GM06990 (cell line): ENCODE data around the gene IER5L.

Source experiments
- DNase-seq: peaks from one replicate; pipeline ENCODE4 v3.0.0-alpha.2; 2011; ENCODE audit not compliant: insufficient read length; ENCODE audit errors: extremely low read depth
- H3K27me3 ChIP-seq: replicated peaks from 2 replicates; pipeline ENCODE4 v1.6.0; 2011; ENCODE audit warnings: low read length; ENCODE audit not compliant: control insufficient read depth, insufficient read depth
- H3K36me3 ChIP-seq: 2 replicates; pipeline ENCODE4 v1.5.1; 2011; ENCODE audit warnings: low read length; ENCODE audit not compliant: control insufficient read depth, insufficient read depth
- H3K4me3 ChIP-seq: replicated peaks from 2 replicates; pipeline ENCODE4 v1.5.1; 2011; ENCODE audit warnings: low read depth, mild to moderate bottlenecking, control low read depth, low read length
- TF ChIP-seq, protein P1 (sequence below): IDR thresholded peaks from 2 replicates; pipeline ENCODE4 v1.5.1; 2011; ENCODE audit warnings: low read length, control low read depth, mild to moderate bottlenecking, inconsistent platforms; ENCODE audit not compliant: insufficient read depth, poor library complexity, severe bottlenecking

Gene IER5L

DNA sequence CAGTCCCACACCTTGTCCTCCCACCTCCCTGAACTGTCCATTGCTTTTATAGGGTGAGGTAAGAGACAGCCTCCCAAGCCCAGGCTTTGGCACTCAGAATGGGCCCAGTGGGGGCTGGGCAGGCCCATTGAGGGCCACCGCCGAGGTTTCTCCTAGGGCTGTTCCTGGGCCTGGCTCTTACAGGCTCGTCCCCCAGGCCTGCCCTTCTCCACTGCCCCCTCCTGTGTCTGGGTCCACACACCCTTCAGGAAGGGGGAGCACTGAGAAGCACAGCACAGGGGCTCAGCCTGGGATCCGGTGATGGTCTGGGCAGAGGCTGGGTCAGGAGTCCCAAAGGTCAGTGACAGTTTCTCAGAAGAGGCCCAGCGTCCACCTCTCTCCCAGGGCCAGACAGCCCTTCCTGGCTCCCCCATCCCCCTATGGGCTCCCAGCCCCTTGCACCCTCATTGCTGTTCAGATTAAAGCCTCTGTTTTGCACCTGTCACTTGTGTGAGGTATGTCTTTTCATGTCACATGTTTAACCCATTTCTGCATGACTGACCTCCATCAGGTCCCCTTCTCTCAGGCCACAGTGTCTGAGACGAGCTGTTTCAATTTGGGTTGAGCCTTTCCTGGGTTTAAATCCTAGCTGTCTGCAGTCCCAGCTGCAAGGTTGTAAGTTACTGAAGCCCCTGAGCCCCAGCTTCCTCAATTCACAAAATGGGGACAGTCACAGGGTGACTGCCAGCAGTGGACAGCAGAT is 29.4 kb downstream of the IER5L start:
- TF ChIP-seq, protein P1, sequence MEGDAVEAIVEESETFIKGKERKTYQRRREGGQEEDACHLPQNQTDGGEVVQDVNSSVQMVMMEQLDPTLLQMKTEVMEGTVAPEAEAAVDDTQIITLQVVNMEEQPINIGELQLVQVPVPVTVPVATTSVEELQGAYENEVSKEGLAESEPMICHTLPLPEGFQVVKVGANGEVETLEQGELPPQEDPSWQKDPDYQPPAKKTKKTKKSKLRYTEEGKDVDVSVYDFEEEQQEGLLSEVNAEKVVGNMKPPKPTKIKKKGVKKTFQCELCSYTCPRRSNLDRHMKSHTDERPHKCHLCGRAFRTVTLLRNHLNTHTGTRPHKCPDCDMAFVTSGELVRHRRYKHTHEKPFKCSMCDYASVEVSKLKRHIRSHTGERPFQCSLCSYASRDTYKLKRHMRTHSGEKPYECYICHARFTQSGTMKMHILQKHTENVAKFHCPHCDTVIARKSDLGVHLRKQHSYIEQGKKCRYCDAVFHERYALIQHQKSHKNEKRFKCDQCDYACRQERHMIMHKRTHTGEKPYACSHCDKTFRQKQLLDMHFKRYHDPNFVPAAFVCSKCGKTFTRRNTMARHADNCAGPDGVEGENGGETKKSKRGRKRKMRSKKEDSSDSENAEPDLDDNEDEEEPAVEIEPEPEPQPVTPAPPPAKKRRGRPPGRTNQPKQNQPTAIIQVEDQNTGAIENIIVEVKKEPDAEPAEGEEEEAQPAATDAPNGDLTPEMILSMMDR: no peak
- DNase-seq: no peak
- H3K27me3 ChIP-seq: no peaks in the 10 kb centered on the region
- peaks cover 6% of the 10 kb centered on the region for H3K36me3 ChIP-seq
- H3K4me3 ChIP-seq: no peak overlapping the region

DNA sequence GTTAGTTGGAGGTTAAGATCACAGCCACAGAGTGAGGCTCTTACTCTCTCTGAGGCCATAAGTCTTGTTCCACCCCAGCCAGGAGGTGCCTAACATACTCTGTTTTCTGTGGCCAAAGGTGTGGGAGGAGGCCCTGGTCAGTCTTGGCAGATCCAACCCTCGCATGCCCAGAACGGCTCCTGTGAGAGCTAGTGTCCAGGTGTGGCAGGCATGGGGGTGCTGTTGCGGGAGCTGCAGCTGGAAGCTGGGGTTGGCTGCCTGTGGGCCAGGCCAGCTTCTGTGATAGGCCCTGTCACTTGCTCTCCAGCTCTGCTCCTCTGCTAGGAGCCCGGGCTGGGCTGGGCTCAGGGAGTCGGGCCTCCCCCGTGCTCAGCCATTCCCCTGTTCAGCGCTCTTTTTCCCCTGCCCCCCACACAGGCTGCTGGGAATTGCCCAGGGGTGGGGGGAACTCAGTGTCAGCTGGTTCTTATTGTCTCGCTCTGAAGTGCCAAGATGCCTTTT is 31.6 kb downstream of the IER5L start:
- TF ChIP-seq, protein P1: no peak
- no peak for DNase-seq
- Histone ChIP-seq H3K4me3 (no peak overlapping the region), H3K27me3 (no peaks in the 10 kb centered on the region), H3K36me3 (peaks cover 12% of the 10 kb centered on the region)

DNA sequence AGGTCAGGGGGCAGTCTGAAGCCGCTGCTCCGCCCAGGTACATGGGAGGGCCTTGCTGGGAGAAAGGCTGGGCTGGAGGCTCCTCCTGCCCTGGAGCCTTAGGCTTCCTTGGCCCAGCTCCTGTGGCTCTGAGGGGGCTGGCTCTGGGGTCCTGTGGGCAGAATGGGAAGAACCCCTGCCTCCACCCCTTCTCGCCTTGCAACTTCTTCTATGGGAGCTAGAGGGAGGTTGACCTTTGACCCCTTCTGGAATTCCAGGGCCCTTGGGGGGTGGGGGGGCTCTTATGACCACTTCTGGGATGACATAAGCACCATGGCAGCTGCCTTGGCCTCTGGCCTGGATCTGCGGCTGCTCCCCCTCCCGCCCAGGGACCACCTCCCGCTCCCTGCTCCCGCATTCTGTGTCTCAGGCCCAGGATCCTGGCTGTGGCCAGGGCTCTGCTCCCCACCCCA is 32.2 kb downstream of the IER5L start:
- H3K4me3 ChIP-seq: no peak overlapping the region
- peaks cover 12% of the 10 kb centered on the region for H3K36me3 ChIP-seq
- DNase-seq: no peak

DNA sequence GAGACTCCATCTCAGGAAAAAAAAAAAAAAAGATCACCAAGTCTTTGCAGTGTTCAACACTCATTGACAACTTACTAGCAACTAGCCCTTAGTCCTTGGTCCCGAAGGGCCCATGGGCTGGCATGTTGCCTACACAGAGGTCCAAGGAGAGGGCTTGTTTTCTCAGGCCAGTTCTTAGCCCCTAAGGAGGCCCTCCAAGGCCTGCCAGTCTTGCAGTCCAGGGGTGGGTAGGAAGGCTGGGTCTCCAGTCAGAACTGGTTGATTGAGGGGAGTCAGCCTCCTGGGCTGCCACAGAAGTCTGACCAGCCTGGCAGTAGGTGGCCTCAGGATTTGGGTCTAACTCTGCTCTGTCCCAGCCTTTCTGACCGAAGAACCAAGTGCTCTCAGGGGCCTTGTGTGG is 32.7 kb downstream of the IER5L start:
- DNase-seq: no peak
- Histone ChIP-seq H3K27me3 (no peaks in the 10 kb centered on the region), H3K36me3 (peaks cover 12% of the 10 kb centered on the region), H3K4me3 (no peak overlapping the region)
- TF ChIP-seq, protein P1: no peak

More for the DNA sequence above, 32.2 kb downstream of the IER5L start:
- H3K27me3 ChIP-seq: no peaks in the 10 kb centered on the region
- TF ChIP-seq, protein P1: no peak

DNA sequence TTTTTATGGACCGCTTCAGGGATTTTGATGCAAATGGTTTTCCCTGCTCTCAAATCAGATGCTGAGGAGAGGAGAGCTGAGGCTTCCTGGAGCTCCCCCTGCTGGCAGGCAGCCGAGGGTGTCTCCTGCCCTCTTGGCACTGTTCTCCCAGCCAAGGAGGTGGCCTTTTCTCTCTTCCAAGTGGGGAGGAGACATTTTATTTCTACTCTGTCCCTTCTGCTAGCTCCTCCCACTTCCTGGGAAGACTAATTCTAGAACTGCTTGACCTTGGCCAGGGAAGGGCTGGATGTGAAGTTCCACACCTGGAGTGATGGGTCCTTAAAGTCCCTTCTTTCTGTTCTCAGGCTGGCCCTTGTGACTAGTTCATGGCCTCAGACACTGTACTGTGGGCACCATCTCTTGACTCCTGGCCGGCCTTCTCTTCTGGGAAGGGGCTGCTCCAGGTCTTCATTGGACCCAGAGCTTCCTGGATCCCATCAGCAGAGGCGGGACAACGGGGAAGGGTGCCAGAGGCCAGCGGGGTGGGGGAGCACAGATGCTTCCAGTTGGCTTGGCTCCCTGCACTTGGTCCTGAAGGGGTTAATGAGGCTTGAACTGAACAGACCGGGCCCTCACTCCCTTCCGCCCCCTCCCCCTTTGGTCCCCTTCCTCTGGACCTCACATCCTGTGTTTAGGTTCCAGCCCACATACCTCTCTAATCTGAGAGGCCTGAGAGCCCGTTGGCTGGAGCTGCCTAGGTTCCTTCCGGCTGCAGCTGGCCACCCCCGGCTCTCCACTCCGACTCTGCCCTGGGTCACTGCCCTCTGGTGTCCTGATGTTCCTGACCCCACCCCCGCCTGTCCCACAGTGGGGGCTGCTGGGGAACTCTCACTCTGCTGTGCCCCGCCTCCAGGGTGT is 34.8 kb downstream of the IER5L start:
- DNase-seq: peak; percentile 52
- TF ChIP-seq, protein P1: peak; percentile 99
- H3K27me3 ChIP-seq: no peaks in the 10 kb centered on the region
- no peak overlapping the region for H3K4me3 ChIP-seq
- H3K36me3 ChIP-seq: peaks cover 14% of the 10 kb centered on the region
